HepG2 (cell line): ENCODE data around the gene RAB2B. TPM values are rescaled to one million over a fixed set of nuclear protein-coding genes. Genes with fewer than 3 reads are reported as not detected.

Source experiments
- ATF5 ChIP-seq: sonication (generic); formaldehyde crosslinking; IDR thresholded peaks from 2 replicates; pipeline ENCODE4 v1.4.0; 2020; ENCODE audit warnings: mild to moderate bottlenecking, low read depth, missing genetic modification reagents
- ATF7-NPFF ChIP-seq: sonication (generic); formaldehyde crosslinking; IDR thresholded peaks from 2 replicates; pipeline ENCODE4 v1.8.1; 2023; ENCODE audit warnings: mild to moderate bottlenecking, low read depth, missing genetic modification reagents, moderate library complexity
- CEBPG ChIP-seq: IDR thresholded peaks from 2 replicates; pipeline ENCODE4 v1.6.1; 2016
- ELF1 ChIP-seq: sonication (generic); formaldehyde crosslinking; IDR thresholded peaks from 2 replicates; pipeline ENCODE4 v1.4.0; 2020; ENCODE audit warnings: missing genetic modification reagents
- HNRNPLL ChIP-seq: fragments of 200-400 bp; formaldehyde crosslinking; IDR thresholded peaks from 2 replicates; pipeline ENCODE4 v1.6.1; 2017; ENCODE audit warnings: mild to moderate bottlenecking, low read depth, low read length; ENCODE audit not compliant: poor library complexity, severe bottlenecking
- JUN ChIP-seq: sonication (generic); formaldehyde crosslinking; IDR thresholded peaks from 2 replicates; pipeline ENCODE4 v1.4.0; 2020; ENCODE audit warnings: mild to moderate bottlenecking, missing genetic modification reagents
- KDM5A ChIP-seq: fragments of 200-600 bp; sonication (generic); IDR thresholded peaks from 2 replicates; pipeline ENCODE4 v1.7.0; 2018; ENCODE audit warnings: antibody characterized with exemption, mild to moderate bottlenecking, low read length, borderline replicate concordance
- KMT2B ChIP-seq: IDR thresholded peaks from 2 replicates; pipeline ENCODE4 v1.6.1; 2016; ENCODE audit warnings: missing genetic modification reagents, missing compliant biosample characterization
- TAF1 ChIP-seq: sonication (generic); formaldehyde crosslinking; IDR thresholded peaks from 2 replicates; pipeline ENCODE4 v1.4.0; 2020; ENCODE audit warnings: missing genetic modification reagents
- TBL1XR1 ChIP-seq: fragments of 150-350 bp; IDR thresholded peaks from 2 replicates; pipeline ENCODE4 v1.6.1; 2014; ENCODE audit warnings: borderline replicate concordance, low read length; ENCODE audit not compliant: partially characterized antibody
- ZKSCAN1 ChIP-seq: fragments of 150-350 bp; IDR thresholded peaks from 2 replicates; pipeline ENCODE4 v1.6.1; 2014; ENCODE audit warnings: low read length
- ZMYM4 ChIP-seq: sonication (generic); formaldehyde crosslinking; IDR thresholded peaks from 2 replicates; pipeline ENCODE4 v1.8.1; 2023; ENCODE audit warnings: mild to moderate bottlenecking, missing genetic modification reagents
- ZNF138 ChIP-seq: sonication (generic); formaldehyde crosslinking; IDR thresholded peaks from 2 replicates; pipeline ENCODE4 v1.5.0; 2020; ENCODE audit warnings: mild to moderate bottlenecking, low read depth, missing genetic modification reagents
- ZNF142 ChIP-seq: sonication (generic); formaldehyde crosslinking; IDR thresholded peaks from 2 replicates; pipeline ENCODE4 v1.4.0; 2020; ENCODE audit warnings: missing genetic modification reagents
- ZNF609 ChIP-seq: sonication (generic); formaldehyde crosslinking; IDR thresholded peaks from 2 replicates; pipeline ENCODE4 v1.4.0; 2020; ENCODE audit warnings: mild to moderate bottlenecking, missing genetic modification reagents, borderline replicate concordance
- ZNF639 ChIP-seq: conservative IDR thresholded peaks from 2 replicates; pipeline ENCODE4 v1.6.1; 2018; ENCODE audit warnings: missing genetic modification reagents
- polyA plus RNA-seq, 8 experiments: library from polyadenylated mRNA; depleted of rRNA in 3 of 8; stranded (reverse) in 7 of 8; unstranded in 1 of 8; fragments of >200 nt; fragmentation: Illumina TruSeq in 4 of 8; extraction: Trizol in 4 of 8; gene quantifications; 2 replicates each; pipeline versions ENCODE4 v1.2.1 to v1.2.3, GENCODE V29; 2011 to 2016; ENCODE audit warnings: low read depth in 4 of 8, missing spikeins in 1 of 8, mixed read lengths in 1 of 8; ENCODE audit not compliant: insufficient read depth in 1 of 8
- total RNA-seq, 5 experiments: library from RNA; depleted of rRNA; stranded (reverse); fragments of >200 nt; fragmentation: Illumina TruSeq; extraction: Trizol; gene quantifications; 2 replicates each; pipeline ENCODE4 v1.2.3, GENCODE V29; 2016; ENCODE audit warnings: low read depth in 1 of 5

RAB2B gene
- total and polyA plus RNA-seq, 2 of the 13 experiments (the other 11 are each of a cell fraction or from before 2014, with no cell fraction given): 36.0 to 60.6 TPM

GRCh38 chr14:21455912-21456667, 20.7 kb downstream of the RAB2B start, which contains the start of gene CHD8 (continued):
- TF ChIP-seq ATF5 (no peak), ZNF609 (peak; percentile 11; the same call in 1 of the 2 replicates), ZMYM4 (CRISPR knock-in tag) (peak; percentile 99), ZNF138 (CRISPR knock-in tag) (no peak), HNRNPLL (peak; percentile 78), ZKSCAN1 (peak; percentile 53; the same call in 1 of the 2 replicates), TAF1 (CRISPR knock-in tag) (peak; percentile 90), ZNF639 (no peak; the same call in 1 of the 2 replicates), ATF7-NPFF (CRISPR knock-in tag) (peak; percentile 43; the same call in 1 of the 2 replicates), ZNF142 (CRISPR knock-in tag) (peak; percentile 27; the same call in 1 of the 2 replicates), ELF1 (CRISPR knock-in tag) (peak; percentile 100), CEBPG (CRISPR knock-in tag) (peak; percentile 40; the same call in 1 of the 2 replicates), TBL1XR1 (peak; percentile 72), KDM5A (peak; percentile 82; the same call in 1 of the 2 replicates), JUN (no peak), KMT2B (CRISPR knock-in tag) (peak; percentile 96)
